HTR-8/SVneo (cell line): Measurements from ENCODE around the gene NBPF12.
"Not testable (repeated sequence)": the region's sequence is repeated elsewhere in the genome, so short reads cannot be mapped to it uniquely, and the experiment has no call there.

Source experiments
- DNase-seq: peaks from one replicate; pipeline ENCODE4 v3.0.0; 2011; ENCODE audit warnings: low spot score, mixed read lengths; ENCODE audit not compliant: insufficient read length
- FAIRE-seq: peaks from 2 replicates; lab custom pipeline; 2011; peaks lifted over from hg19 to GRCh38; lab: Jason Lieb, UNC

Gene NBPF12

DNA sequence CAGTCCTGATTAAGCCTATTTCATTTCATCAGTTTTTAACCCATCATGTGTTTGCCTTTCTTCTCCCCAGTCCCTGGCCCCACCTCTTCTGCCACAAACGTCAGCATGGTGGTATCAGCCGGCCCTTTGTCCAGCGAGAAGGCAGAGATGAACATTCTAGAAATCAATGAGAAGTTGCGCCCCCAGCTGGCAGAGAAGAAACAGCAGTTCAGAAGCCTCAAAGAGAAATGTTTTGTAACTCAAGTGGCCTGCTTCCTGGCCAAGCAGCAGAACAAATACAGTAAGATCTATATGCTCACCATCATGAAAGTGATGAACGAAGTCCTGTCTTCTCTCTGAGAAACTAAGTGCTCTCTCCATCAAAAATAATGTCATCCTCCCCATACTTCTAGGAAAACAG lies 34.6 kb downstream of the NBPF12 start:
- DNase-seq, FAIRE-seq: not testable (repeated sequence)

DNA sequence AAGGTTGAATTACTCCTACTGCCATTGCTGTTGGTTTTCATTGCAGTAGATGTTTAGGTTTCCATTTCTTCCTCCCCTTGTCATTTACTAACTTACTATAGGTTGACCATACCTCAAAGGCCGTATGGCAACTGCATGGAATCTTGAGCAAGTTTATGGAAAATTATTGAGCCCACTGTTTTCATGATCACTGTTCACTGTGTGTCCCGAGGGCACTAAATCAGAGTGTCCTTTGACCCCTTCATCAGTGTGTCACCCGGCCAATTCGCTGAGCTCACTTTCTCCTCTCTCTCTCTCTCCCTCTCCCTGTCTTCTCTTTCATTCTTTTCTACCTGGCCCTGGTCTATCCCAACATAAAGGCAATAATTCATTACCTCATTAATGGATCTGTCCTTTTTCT lies 47.7 kb downstream of the NBPF12 start:
- FAIRE-seq, DNase-seq: not testable (repeated sequence)

DNA sequence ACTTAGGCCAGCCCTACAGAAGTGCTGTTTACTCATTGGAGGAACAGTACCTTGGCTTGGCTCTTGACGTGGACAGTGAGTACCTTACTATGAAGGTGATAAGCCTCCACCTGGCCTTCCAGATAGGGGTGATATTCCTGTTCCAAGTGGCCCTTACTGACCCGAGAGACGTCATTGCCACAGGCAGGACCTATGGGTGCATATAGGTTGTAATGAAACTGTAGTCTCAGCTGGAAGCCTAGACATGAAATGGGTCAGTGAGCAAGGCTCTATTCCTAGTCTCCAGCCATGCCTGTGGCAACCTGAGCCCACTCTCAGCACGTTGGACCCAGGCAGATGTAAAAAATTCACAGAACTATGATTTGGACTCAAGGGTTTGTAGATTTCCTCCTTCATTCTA lies 48.3 kb downstream of the NBPF12 start:
- FAIRE-seq: not testable (repeated sequence)

DNA sequence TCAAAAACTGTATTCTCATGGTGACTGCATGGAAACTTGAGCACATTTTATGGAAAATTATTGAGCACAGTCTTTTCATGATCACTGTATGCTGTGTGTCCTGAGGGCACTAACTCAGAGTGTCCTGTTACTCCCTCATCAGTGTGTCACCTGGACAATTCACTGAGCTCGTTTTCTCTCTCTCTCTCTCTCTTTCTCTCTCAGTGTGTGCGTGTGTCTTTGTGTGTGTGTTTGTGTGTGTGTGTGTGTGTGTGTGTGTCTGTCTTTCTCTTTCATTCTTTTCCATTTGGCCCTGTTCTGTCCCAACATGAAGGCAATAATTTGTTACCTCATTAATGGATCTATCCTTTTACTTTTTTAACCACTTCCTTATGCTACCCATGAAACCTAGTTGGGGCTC lies 49.4 kb downstream of the NBPF12 start:
- FAIRE-seq, DNase-seq: not testable (repeated sequence)

More for the DNA sequence above, 48.3 kb downstream of the NBPF12 start:
- not testable (repeated sequence) for DNase-seq

DNA sequence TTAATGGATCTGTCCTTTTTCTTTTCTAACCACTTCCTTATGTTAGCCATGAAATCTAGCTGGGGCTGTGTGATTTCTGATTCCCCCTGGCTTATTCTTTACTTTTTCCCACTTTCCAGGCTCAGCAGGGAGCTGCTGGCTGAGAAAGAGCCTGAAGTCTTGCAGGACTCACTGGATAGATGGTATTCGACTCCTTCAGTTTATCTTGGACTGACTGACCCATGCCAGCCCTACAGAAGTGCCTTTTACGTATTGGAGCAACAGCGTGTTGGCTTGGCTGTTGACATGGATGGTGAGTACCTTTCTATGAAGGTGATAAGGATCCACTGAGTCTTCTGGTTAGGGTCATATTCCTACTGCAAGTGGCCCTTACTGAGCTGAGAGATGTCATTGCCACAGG lies 51.3 kb downstream of the NBPF12 start:
- FAIRE-seq, DNase-seq: not testable (repeated sequence)

DNA sequence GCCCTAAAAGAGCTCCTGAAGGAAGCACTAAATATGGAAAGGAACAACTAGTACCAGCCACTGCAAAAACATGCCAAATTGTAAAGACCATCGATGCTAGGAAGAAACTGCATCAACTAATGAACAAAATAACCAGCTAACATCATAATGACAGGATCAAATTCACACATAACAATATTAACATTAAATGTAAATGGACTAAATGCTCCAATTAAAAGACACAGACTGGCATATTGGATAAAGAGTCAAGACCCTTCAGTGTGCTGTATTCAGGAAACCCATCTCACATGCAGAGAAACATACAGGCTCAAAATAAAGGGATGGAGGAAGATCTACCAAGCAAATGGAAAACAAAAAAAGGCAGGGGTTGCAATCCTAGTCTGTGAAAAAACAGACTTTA lies 70.4 kb downstream of the NBPF12 start:
- DNase-seq, FAIRE-seq: not testable (repeated sequence)

DNA sequence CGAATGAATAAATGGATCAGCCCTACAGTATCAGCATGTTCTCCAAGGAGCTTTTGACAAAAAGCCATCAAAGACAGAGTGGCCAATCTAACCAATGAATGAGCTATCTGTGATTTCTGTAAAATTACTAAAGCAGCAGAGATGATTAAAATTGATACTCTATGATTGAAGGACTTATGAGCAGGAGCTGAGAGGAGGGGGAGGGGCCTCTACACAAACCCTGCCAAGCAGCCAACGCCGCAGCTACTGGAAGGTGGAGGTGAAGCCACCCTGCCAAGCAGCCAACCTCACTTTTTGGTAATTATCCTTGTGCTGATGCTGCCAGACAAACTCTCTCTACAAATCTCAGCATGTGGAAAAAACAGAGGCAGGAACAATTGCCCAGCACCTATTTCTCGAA lies 88.9 kb downstream of the NBPF12 start:
- not testable (repeated sequence) for FAIRE-seq, DNase-seq

DNA sequence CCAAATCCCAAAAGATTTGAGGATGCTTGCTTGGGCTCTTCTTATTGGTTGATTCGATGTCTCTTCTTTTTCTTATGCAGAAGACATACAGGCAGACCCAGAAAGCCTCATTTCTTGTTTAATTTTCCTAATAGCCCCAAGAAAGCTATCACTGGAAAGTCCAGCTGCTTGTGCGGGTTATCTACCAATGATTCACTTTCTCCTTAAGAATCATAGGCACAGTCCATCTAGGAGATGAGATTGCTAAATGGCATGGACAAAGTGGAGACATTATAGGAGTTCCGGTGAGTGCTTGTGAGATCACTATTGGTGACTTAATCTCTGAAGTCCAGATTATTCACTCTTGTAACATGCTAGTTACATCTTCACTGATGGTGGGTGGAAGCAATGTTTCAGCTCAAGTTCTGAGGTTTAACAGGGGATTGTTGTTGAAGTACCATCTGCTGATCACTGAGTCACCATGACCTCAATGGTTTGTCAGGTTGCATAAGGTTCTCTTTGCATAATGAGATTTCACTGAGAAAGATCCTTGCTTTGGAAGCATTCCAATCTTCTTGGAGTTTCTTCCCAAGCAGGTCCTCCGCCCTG lies 92.0 kb downstream of the NBPF12 start:
- not testable (repeated sequence) for DNase-seq

DNA sequence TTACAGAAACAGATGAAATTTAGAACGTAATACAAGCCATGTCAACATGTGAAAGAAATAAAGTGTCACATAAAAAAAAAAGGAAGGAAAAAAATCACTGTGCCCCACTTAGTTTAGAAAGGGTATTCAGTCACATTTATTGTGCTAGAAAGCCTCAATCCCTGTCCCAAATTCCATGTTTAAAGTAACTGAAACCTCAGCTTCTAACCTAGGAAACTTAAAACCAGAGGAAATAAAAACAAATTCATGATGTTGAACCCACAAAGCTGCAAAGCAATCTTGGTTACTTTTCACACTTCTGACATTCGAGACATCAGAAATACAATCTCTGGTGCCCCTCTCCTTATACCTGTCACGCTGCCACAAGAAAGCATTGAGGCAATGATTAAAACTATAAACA lies 101.8 kb downstream of the NBPF12 start:
- no peak for DNase-seq
- FAIRE-seq: no peak

More for the DNA sequence above, 92.0 kb downstream of the NBPF12 start:
- FAIRE-seq: not testable (repeated sequence)

DNA sequence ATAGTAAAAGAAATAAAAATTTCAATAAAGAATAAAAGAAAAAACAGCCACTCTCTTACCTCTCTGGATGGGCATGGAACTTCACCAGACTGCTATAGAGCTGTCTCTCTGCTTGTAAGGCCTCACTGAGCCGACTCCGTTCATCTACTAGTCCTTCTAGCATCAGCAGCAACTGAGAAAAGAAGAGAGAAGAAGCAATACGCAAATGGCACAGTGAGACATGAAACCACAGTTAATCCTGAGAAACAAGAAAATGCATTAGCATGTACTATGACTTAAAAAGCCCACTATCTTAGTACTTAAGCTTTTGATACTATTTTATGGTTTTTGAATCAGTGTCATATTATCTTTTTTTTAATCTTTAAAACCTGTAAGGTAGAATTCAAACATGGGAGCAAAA lies 104.8 kb downstream of the NBPF12 start:
- DNase-seq, FAIRE-seq: not testable (repeated sequence)

DNA sequence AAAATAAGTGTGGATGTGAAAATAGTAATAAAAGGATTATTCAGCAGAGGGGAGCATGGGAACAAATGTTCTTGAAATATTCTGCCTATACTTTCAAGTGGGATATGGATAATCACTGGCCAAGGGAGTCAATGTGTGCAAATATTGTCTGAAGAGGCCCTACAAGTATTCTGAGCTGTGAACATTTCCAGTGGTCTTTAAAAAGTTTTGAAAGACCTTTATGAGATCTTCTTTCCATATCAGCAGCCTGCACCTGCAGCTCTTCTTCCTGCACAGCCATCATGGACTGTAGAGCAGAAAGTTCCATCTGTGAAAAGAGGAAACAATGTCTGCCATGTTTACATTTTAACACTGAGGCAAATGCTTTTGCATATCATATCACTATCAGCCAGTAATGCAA lies 106.4 kb downstream of the NBPF12 start:
- DNase-seq, FAIRE-seq: not testable (repeated sequence)
